ENCODE measurements around the gene ZSCAN21.

The ZSCAN21 gene

GRCh38 chr7:100079024-100079560 is 29.5 kb downstream of the ZSCAN21 start:
- no peak for DNase-seq

GRCh38 chr7:100080907-100081534 is 31.4 kb downstream of the ZSCAN21 start:
- peak; percentile 62 for DNase-seq

- DNase-seq = peak; percentile 100
Measured at GRCh38 chr7:100081535-100082102, 32.0 kb downstream of the ZSCAN21 start, which contains the start of gene ZNF3. Gene ZNF3 (minus strand): TSS chr7:100081723. CDS start chr7:100077357, 4,366 bp downstream.

- DNase-seq = no peak
Measured at GRCh38 chr7:100082978-100083377, 33.4 kb downstream of the ZSCAN21 start.

- DNase-seq = no peak
Measured at GRCh38 chr7:100085515-100085914, 35.9 kb downstream of the ZSCAN21 start.

GRCh38 chr7:100087055-100087750 is 37.6 kb downstream of the ZSCAN21 start:
- DNase-seq = no peak

GRCh38 chr7:100088095-100088620 is 38.6 kb downstream of the ZSCAN21 start:
- DNase-seq = no peak

- DNase-seq = peak; percentile 89
Measured at GRCh38 chr7:100088621-100089457, 39.3 kb downstream of the ZSCAN21 start, which contains the start of gene COPS6. Gene COPS6 (plus strand): TSS chr7:100088969. CDS start chr7:100088991, 22 bp downstream.

GRCh38 chr7:100089458-100090196 is 40.1 kb downstream of the ZSCAN21 start:
- no peak for DNase-seq

GRCh38 chr7:100090527-100091410 is 41.2 kb downstream of the ZSCAN21 start:
- DNase-seq = no peak

- DNase-seq = peak; percentile 51
Measured at GRCh38 chr7:100091411-100092181, 42.0 kb downstream of the ZSCAN21 start.

- no peak for DNase-seq
Measured at GRCh38 chr7:100093054-100093453, 43.5 kb downstream of the ZSCAN21 start.

GRCh38 chr7:100093498-100093897 is 43.9 kb downstream of the ZSCAN21 start:
- DNase-seq = no peak

GRCh38 chr7:100093925-100094486 is 44.4 kb downstream of the ZSCAN21 start:
- no peak for DNase-seq

GRCh38 chr7:100095289-100095688 is 45.7 kb downstream of the ZSCAN21 start:
- DNase-seq = no peak

- DNase-seq = no peak
Measured at GRCh38 chr7:100095704-100096103, 46.1 kb downstream of the ZSCAN21 start.

GRCh38 chr7:100098913-100099312 is 49.3 kb downstream of the ZSCAN21 start:
- DNase-seq = no peak

- no peak for DNase-seq
Measured at GRCh38 chr7:100099452-100099851, 49.9 kb downstream of the ZSCAN21 start.

- peak; percentile 97 for DNase-seq
Measured at GRCh38 chr7:100100420-100101015, 50.9 kb downstream of the ZSCAN21 start.
